ENCODE results near the gene EXT2. TPM values are rescaled to one million over a fixed set of nuclear protein-coding genes. Genes with fewer than 3 reads are reported as not detected.

Gene EXT2
- polyA plus RNA-seq, 3 donors from 2014 or later, result 58.8 to 95.5 (median 59.5) TPM

- Mint-ChIP-seq H3K27ac (no peak overlapping the region), H3K9me3 (no peaks in the 10 kb centered on the region), H3K27me3 (ENCODE audit: low read depth in 3 of 3) (no peaks in the 10 kb centered on the region), H3K4me1 (peaks cover 0 to 2% of the 10 kb centered on the region in 2 donors), H3K36me3 (peaks cover 26 to 40% (median 33%) of the 10 kb centered on the region in 3 donors), H3K4me3 (no peak overlapping the region)
- no peak for DNase-seq
Observed at GRCh38 chr11:44145011-44145775, 49.7 kb downstream of the EXT2 start.

- H3K27ac Mint-ChIP-seq, result no peak overlapping the region
- DNase-seq, result no peak
- H3K4me3 Mint-ChIP-seq, result no peak overlapping the region
- H3K4me1 Mint-ChIP-seq, result peaks cover 0 to 2% of the 10 kb centered on the region in 2 donors
- no peaks in the 10 kb centered on the region for H3K9me3 Mint-ChIP-seq
- no peaks in the 10 kb centered on the region for H3K27me3 Mint-ChIP-seq (ENCODE audit: low read depth in 3 of 3)
- peaks cover 40 to 54% (median 48%) of the 10 kb centered on the region in 3 donors for H3K36me3 Mint-ChIP-seq
Observed at GRCh38 chr11:44146931-44147330, 51.5 kb downstream of the EXT2 start.

- H3K4me1 Mint-ChIP-seq, result peaks cover 0 to 2% of the 10 kb centered on the region in 2 donors
- DNase-seq, result no peak
- H3K27me3 Mint-ChIP-seq (ENCODE audit: low read depth in 3 of 3), result no peaks in the 10 kb centered on the region
- no peak overlapping the region for H3K4me3 Mint-ChIP-seq
- H3K9me3 Mint-ChIP-seq, result peaks cover 0 to 1% (median 0%) of the 10 kb centered on the region in 6 donors
- no peak overlapping the region for H3K27ac Mint-ChIP-seq
- H3K36me3 Mint-ChIP-seq, result peaks cover 44 to 62% (median 53%) of the 10 kb centered on the region in 3 donors
Observed at GRCh38 chr11:44147751-44148150, 52.3 kb downstream of the EXT2 start.

GRCh38 chr11:44149651-44150050 lies 54.2 kb downstream of the EXT2 start:
- Mint-ChIP-seq H3K4me1 (peaks cover 0 to 2% of the 10 kb centered on the region in 2 donors), H3K4me3 (no peak overlapping the region), H3K9me3 (peaks cover 0 to 2% (median 0%) of the 10 kb centered on the region in 6 donors), H3K27ac (no peak overlapping the region), H3K36me3 (peaks cover 49 to 75% (median 60%) of the 10 kb centered on the region in 3 donors), H3K27me3 (ENCODE audit: low read depth in 3 of 3) (no peaks in the 10 kb centered on the region)
- DNase-seq, result no peak

GRCh38 chr11:44150401-44150800 lies 54.9 kb downstream of the EXT2 start:
- H3K27ac Mint-ChIP-seq, result no peak overlapping the region
- no peak overlapping the region for H3K4me3 Mint-ChIP-seq
- peaks cover 0 to 2% of the 10 kb centered on the region in 2 donors for H3K4me1 Mint-ChIP-seq
- no peak for DNase-seq
- no peaks in the 10 kb centered on the region for H3K27me3 Mint-ChIP-seq (ENCODE audit: low read depth in 3 of 3)
- peaks cover 44 to 74% (median 54%) of the 10 kb centered on the region in 3 donors for H3K36me3 Mint-ChIP-seq
- peaks cover 0 to 4% (median 0%) of the 10 kb centered on the region in 6 donors for H3K9me3 Mint-ChIP-seq

- Mint-ChIP-seq H3K27ac (no peak overlapping the region), H3K27me3 (ENCODE audit: low read depth in 3 of 3) (no peaks in the 10 kb centered on the region), H3K9me3 (peaks cover 0 to 4% (median 0%) of the 10 kb centered on the region in 6 donors), H3K36me3 (peaks cover 26 to 55% (median 29%) of the 10 kb centered on the region in 3 donors), H3K4me1 (peaks cover 12 to 19% of the 10 kb centered on the region in 2 donors), H3K4me3 (no peak overlapping the region)
- DNase-seq, result no peak
Observed at GRCh38 chr11:44157019-44157418, 61.5 kb downstream of the EXT2 start.

- H3K27me3 Mint-ChIP-seq (ENCODE audit: low read depth in 3 of 3), result no peaks in the 10 kb centered on the region
- H3K4me3 Mint-ChIP-seq, result no peak overlapping the region
- DNase-seq, result no peak
- peaks cover 19 to 43% (median 21%) of the 10 kb centered on the region in 3 donors for H3K36me3 Mint-ChIP-seq
- peaks cover 0 to 2% (median 0%) of the 10 kb centered on the region in 6 donors for H3K9me3 Mint-ChIP-seq
- H3K27ac Mint-ChIP-seq, result no peak overlapping the region
- peaks cover 12 to 19% of the 10 kb centered on the region in 2 donors for H3K4me1 Mint-ChIP-seq
Observed at GRCh38 chr11:44158384-44158783, 62.9 kb downstream of the EXT2 start.

- peaks cover 16 to 30% (median 16%) of the 10 kb centered on the region in 3 donors for H3K36me3 Mint-ChIP-seq
- H3K27ac Mint-ChIP-seq, result peak overlapping the region in 2 of 6 donors; percentile 1 to 4
- no peaks in the 10 kb centered on the region for H3K9me3 Mint-ChIP-seq
- H3K4me3 Mint-ChIP-seq, result no peak overlapping the region
- no peaks in the 10 kb centered on the region for H3K27me3 Mint-ChIP-seq (ENCODE audit: low read depth in 3 of 3)
- no peak for DNase-seq
- peaks cover 12 to 19% of the 10 kb centered on the region in 2 donors for H3K4me1 Mint-ChIP-seq
Observed at GRCh38 chr11:44159848-44160721, 64.6 kb downstream of the EXT2 start.

GRCh38 chr11:44162004-44162403 lies 66.5 kb downstream of the EXT2 start:
- H3K27me3 Mint-ChIP-seq (ENCODE audit: low read depth in 3 of 3), result no peaks in the 10 kb centered on the region
- H3K4me1 Mint-ChIP-seq, result peaks cover 13 to 14% of the 10 kb centered on the region in 2 donors
- no peaks in the 10 kb centered on the region for H3K9me3 Mint-ChIP-seq
- H3K36me3 Mint-ChIP-seq, result peaks cover 8 to 18% (median 16%) of the 10 kb centered on the region in 3 donors
- no peak overlapping the region for H3K4me3 Mint-ChIP-seq
- no peak for DNase-seq
- H3K27ac Mint-ChIP-seq, result no peak overlapping the region

- Mint-ChIP-seq H3K27me3 (ENCODE audit: low read depth in 3 of 3) (no peaks in the 10 kb centered on the region), H3K36me3 (peaks cover 7 to 16% (median 14%) of the 10 kb centered on the region in 3 donors), H3K4me1 (peaks cover 12 to 14% of the 10 kb centered on the region in 2 donors), H3K4me3 (no peak overlapping the region), H3K9me3 (no peaks in the 10 kb centered on the region), H3K27ac (peak overlapping the region in 1 of 6 donors; percentile 39)
- no peak for DNase-seq
Observed at GRCh38 chr11:44162662-44163061, 67.2 kb downstream of the EXT2 start.

GRCh38 chr11:44165432-44165831 lies 70.0 kb downstream of the EXT2 start:
- no peak overlapping the region for H3K4me3 Mint-ChIP-seq
- peaks cover 0 to 5% (median 1%) of the 10 kb centered on the region in 3 donors for H3K36me3 Mint-ChIP-seq
- H3K9me3 Mint-ChIP-seq, result no peaks in the 10 kb centered on the region
- H3K4me1 Mint-ChIP-seq, result peaks cover 0 to 2% of the 10 kb centered on the region in 2 donors
- no peaks in the 10 kb centered on the region for H3K27me3 Mint-ChIP-seq (ENCODE audit: low read depth in 3 of 3)
- H3K27ac Mint-ChIP-seq, result no peak overlapping the region
- no peak for DNase-seq

- H3K9me3 Mint-ChIP-seq, result no peaks in the 10 kb centered on the region
- H3K27ac Mint-ChIP-seq, result no peak overlapping the region
- H3K4me1 Mint-ChIP-seq, result peaks cover 0 to 2% of the 10 kb centered on the region in 2 donors
- H3K4me3 Mint-ChIP-seq, result no peak overlapping the region
- no peak for DNase-seq
- H3K36me3 Mint-ChIP-seq, result peaks cover 0 to 10% (median 0%) of the 10 kb centered on the region in 3 donors
- no peaks in the 10 kb centered on the region for H3K27me3 Mint-ChIP-seq (ENCODE audit: low read depth in 3 of 3)
Observed at GRCh38 chr11:44167046-44167445, 71.6 kb downstream of the EXT2 start.

GRCh38 chr11:44171518-44171917 lies 76.0 kb downstream of the EXT2 start:
- H3K27ac Mint-ChIP-seq, result no peak overlapping the region

GRCh38 chr11:44172966-44173365 lies 77.5 kb downstream of the EXT2 start:
- no peak overlapping the region for H3K27ac Mint-ChIP-seq
- H3K36me3 Mint-ChIP-seq, result peaks cover 3 to 23% (median 18%) of the 10 kb centered on the region in 3 donors
- no peak overlapping the region for H3K4me3 Mint-ChIP-seq
- DNase-seq, result no peak
- H3K27me3 Mint-ChIP-seq (ENCODE audit: low read depth in 3 of 3), result no peaks in the 10 kb centered on the region
- peaks cover 0 to 9% of the 10 kb centered on the region in 2 donors for H3K4me1 Mint-ChIP-seq
- no peaks in the 10 kb centered on the region for H3K9me3 Mint-ChIP-seq

More at GRCh38 chr11:44171518-44171917, 76.0 kb downstream of the EXT2 start:
- H3K27me3 Mint-ChIP-seq (ENCODE audit: low read depth in 3 of 3), result no peaks in the 10 kb centered on the region
- H3K36me3 Mint-ChIP-seq, result peaks cover 3 to 23% (median 18%) of the 10 kb centered on the region in 3 donors
- H3K4me3 Mint-ChIP-seq, result no peak overlapping the region
- no peaks in the 10 kb centered on the region for H3K9me3 Mint-ChIP-seq
- H3K4me1 Mint-ChIP-seq, result peaks cover 0 to 8% of the 10 kb centered on the region in 2 donors
- no peak for DNase-seq

Data from immature natural killer cell (primary cell).